Activated B cell treated with CpG ODN at 0.5 μM for 24 hours (primary cell): ENCODE data around the gene CNKSR1. TPM values are rescaled to one million over a fixed set of nuclear protein-coding genes. Genes with fewer than 3 reads are reported as not detected.

Source experiments
- ATAC-seq: fragments of 200-7000 bp; cut with Tn5 transposase; one replicate; pipeline ENCODE4 v1.10.0; 2021; ENCODE audit warnings: low read depth, mild to moderate bottlenecking, moderate library complexity
- CTCF ChIA-PET: fragments of 350-600 bp; sonication (Branson Sonifier 250); formaldehyde crosslinking; loops from one replicate; lab custom pipeline; 2021; ENCODE audit warnings: antibody characterized with exemption; lab: Charles Lee
- POLR2A ChIA-PET: fragments of 350-600 bp; sonication (Branson Sonifier 250); formaldehyde crosslinking; loops from one replicate; lab custom pipeline; 2021; ENCODE audit warnings: antibody characterized with exemption; lab: Charles Lee
- DNase-seq: peaks from one replicate; pipeline ENCODE4 v3.0.0; 2022
- H3K27ac Mint-ChIP-seq: one replicate; pipeline ENCODE4 v1.8.0; 2020; ENCODE audit warnings: mixed read lengths
- H3K27me3 Mint-ChIP-seq: one replicate; pipeline ENCODE4 v1.8.0; 2021; ENCODE audit warnings: mixed read lengths
- H3K36me3 Mint-ChIP-seq: one replicate; pipeline ENCODE4 v1.8.0; 2021; ENCODE audit warnings: low read depth, mixed read lengths
- H3K4me1 Mint-ChIP-seq: one replicate; pipeline ENCODE4 v1.8.0; 2021; ENCODE audit warnings: mixed read lengths
- H3K4me3 Mint-ChIP-seq: one replicate; pipeline ENCODE4 v1.8.0; 2020; ENCODE audit warnings: mild to moderate bottlenecking, mixed read lengths
- H3K9me3 Mint-ChIP-seq: one replicate; pipeline ENCODE4 v1.8.0; 2020; ENCODE audit warnings: mixed read lengths
- intact Hi-C: fragments of 100-400 bp; cut with micrococcal nuclease; formaldehyde crosslinking; loops from one replicate; pipeline ENCODE4 v1.15.1; 2024
- total RNA-seq: library from RNA; stranded (reverse); gene quantifications from 2 replicates; pipeline ENCODE4 v1.2.3, GENCODE V29; 2022
- TF ChIP-seq, protein P1 (sequence below): fragments of 200-600 bp; IDR thresholded peaks from one replicate; pipeline ENCODE4 v1.8.0; 2022; ENCODE audit warnings: antibody characterized with exemption, mild to moderate bottlenecking

CNKSR1 gene
- total RNA-seq, 1 donor from 2014 or later, result 2.7 TPM

DNA sequence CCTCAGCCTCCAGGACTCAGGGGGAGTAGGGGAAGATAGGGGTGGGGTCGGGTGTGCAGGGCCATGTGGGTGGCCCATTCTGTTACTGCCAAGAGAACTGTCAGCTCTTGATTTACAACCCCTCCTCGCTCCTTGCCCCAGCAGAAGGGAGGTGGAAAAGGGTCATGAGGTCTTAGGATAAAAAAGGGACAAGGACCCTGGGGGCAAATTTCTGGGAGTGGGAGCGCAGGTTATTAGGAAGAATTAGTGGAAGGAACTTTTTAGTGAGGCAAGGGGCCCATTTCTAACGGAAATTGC, 17.6 kb upstream of the CNKSR1 start:
- Mint-ChIP-seq H3K4me3 (no peak overlapping the region), H3K36me3 (no peaks in the 10 kb centered on the region), H3K9me3 (no peaks in the 10 kb centered on the region), H3K27me3 (peaks cover 40% of the 10 kb centered on the region), H3K27ac (no peak overlapping the region), H3K4me1 (peaks cover 12% of the 10 kb centered on the region)
- TF ChIP-seq, protein P1, sequence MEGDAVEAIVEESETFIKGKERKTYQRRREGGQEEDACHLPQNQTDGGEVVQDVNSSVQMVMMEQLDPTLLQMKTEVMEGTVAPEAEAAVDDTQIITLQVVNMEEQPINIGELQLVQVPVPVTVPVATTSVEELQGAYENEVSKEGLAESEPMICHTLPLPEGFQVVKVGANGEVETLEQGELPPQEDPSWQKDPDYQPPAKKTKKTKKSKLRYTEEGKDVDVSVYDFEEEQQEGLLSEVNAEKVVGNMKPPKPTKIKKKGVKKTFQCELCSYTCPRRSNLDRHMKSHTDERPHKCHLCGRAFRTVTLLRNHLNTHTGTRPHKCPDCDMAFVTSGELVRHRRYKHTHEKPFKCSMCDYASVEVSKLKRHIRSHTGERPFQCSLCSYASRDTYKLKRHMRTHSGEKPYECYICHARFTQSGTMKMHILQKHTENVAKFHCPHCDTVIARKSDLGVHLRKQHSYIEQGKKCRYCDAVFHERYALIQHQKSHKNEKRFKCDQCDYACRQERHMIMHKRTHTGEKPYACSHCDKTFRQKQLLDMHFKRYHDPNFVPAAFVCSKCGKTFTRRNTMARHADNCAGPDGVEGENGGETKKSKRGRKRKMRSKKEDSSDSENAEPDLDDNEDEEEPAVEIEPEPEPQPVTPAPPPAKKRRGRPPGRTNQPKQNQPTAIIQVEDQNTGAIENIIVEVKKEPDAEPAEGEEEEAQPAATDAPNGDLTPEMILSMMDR, result no peak
- ATAC-seq, result no peak
- ChIA-PET CTCF (no interaction called here), POLR2A (interaction anchor here (0.7 kb wide), 1 partner anchor 1421 kb away, joined by 6 read pairs; no protein-coding TSS in a partner anchor)
- no peak for DNase-seq
- intact Hi-C loops, result loop anchor here (5.0 kb wide), 2 partner anchors 122 to 252 kb away; partner anchors contain the start of gene STMN1

DNA sequence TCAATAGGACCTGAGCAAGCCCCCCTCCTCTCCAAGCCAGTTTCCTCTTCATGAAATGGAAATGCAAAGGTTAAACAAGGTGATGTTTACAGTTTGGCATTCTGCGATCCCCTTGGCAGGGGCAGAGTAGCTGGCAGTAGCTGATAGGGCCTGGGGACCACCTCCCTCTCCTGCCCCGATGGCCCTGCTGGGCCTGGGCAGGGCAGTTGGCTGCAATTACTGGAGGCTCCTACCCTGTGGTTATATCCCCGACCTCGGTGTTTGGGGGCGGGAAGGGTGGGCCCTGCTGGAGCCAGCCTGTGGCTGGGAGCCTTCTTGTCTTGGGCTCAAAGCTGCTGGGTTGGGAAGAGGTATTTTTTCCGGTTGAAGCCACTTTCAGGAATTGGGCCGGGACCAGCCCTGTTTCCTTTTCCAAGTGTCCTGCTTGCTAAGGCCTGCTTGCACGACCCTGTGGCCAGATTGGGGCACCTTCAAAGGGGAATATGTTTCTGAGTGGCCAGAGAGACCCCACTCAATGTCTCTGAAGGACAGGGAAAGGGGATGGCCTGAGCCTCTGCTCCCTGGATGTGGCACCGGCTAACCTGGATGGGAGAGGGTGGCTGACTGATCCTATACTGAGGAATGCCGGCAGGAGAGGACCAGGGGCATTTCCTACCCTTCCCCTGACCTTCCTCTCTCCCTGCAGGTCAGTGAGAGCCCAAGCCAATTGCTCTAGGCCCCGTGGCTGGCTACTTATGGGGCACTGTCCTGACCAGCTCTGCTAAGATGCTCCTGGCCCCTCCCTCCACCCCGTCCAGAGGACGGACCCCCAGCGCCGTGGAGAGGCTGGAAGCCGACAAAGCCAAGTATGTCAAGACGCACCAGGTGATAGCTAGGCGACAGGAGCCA, 16.5 kb upstream of the CNKSR1 start:
- CTCF ChIA-PET, result no interaction called here
- Mint-ChIP-seq H3K9me3 (no peaks in the 10 kb centered on the region), H3K27ac (no peak overlapping the region), H3K27me3 (peaks cover 31% of the 10 kb centered on the region), H3K36me3 (no peaks in the 10 kb centered on the region), H3K4me1 (peaks cover 13% of the 10 kb centered on the region), H3K4me3 (no peak overlapping the region)
- intact Hi-C loops, result loop anchor here (5.0 kb wide), 2 partner anchors 123 to 253 kb away; partner anchors contain the start of gene STMN1
- POLR2A ChIA-PET, result no interaction called here
- TF ChIP-seq, protein P1, result no peak
- DNase-seq (no peak), ATAC-seq (no peak)

GRCh38 chr1:26161415-26162219, 15.7 kb upstream of the CNKSR1 start:
- POLR2A ChIA-PET, result no interaction called here
- H3K4me3 Mint-ChIP-seq, result peak overlapping the region; percentile 59
- H3K36me3 Mint-ChIP-seq, result no peaks in the 10 kb centered on the region
- intact Hi-C loops, result loop anchor here (5.0 kb wide), 2 partner anchors 124 to 254 kb away; partner anchors contain the start of gene STMN1
- H3K9me3 Mint-ChIP-seq, result no peaks in the 10 kb centered on the region
- H3K27me3 Mint-ChIP-seq, result peaks cover 26% of the 10 kb centered on the region
- DNase-seq, result peak; percentile 54
- TF ChIP-seq, protein P1, result no peak
- ATAC-seq, result peak; percentile 64
- H3K4me1 Mint-ChIP-seq, result peaks cover 13% of the 10 kb centered on the region
- CTCF ChIA-PET, result interaction anchor here (0.8 to 1.0 kb wide), 3 partner anchors 11 to 57 kb away, joined by 3 to 5 read pairs (median 3); no protein-coding TSS in a partner anchor
- no peak overlapping the region for H3K27ac Mint-ChIP-seq

DNA sequence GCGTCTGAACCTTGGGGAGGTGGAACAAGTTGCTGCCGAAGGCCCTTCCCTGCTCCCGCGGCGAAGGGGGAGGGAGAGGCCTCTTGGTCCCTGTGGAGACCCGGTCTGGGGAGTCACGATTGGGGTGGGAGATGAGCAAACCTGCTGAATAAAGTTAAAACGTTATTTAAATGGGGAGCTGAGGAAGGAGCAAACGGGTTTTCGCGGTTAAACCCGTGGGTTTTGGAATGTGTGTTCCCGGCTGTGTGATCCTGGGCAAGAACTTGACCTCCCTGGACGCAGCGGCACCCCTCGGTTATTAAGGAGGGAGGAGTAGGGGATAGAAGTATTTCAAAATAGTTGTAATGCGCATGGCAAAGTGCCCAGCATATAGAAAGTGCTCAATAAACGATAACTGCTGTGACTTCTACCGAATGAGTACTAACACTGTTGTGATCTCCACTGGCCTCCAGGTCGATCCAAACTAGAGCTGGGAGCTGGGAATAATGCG, 15.0 kb upstream of the CNKSR1 start:
- DNase-seq, result no peak
- CTCF ChIA-PET, result interaction anchor here (0.8 to 1.0 kb wide), 3 partner anchors 12 to 58 kb away, joined by 3 to 5 read pairs (median 3); no protein-coding TSS in a partner anchor
- H3K4me3 Mint-ChIP-seq, result peak overlapping the region; percentile 59
- H3K36me3 Mint-ChIP-seq, result no peaks in the 10 kb centered on the region
- ATAC-seq, result no peak
- POLR2A ChIA-PET, result no interaction called here
- H3K27ac Mint-ChIP-seq, result no peak overlapping the region
- H3K27me3 Mint-ChIP-seq, result peaks cover 24% of the 10 kb centered on the region
- no peaks in the 10 kb centered on the region for H3K9me3 Mint-ChIP-seq
- peaks cover 13% of the 10 kb centered on the region for H3K4me1 Mint-ChIP-seq
- TF ChIP-seq, protein P1, result no peak
- intact Hi-C loops, result loop anchor here (5.0 kb wide), 2 partner anchors 125 to 255 kb away; partner anchors contain the start of gene STMN1
